Osteocyte (in vitro differentiated cells): ENCODE results near the gene HMCES. TPM values are rescaled to one million over a fixed set of nuclear protein-coding genes. Genes with fewer than 3 reads are reported as not detected.

Experiments
- DNase-seq: peaks from one replicate; pipeline ENCODE4 v3.0.0; 2021; ENCODE audit warnings: mixed read lengths; ENCODE audit not compliant: unreplicated experiment; ENCODE audit errors: extremely low spot score
- H3K27ac Mint-ChIP-seq: one replicate; pipeline ENCODE4 v1.8.0; 2021; ENCODE audit warnings: mild to moderate bottlenecking, mixed read lengths; ENCODE audit not compliant: unreplicated experiment
- H3K27me3 Mint-ChIP-seq: one replicate; pipeline ENCODE4 v1.8.0; 2021; ENCODE audit warnings: mixed read lengths; ENCODE audit not compliant: unreplicated experiment
- H3K36me3 Mint-ChIP-seq: one replicate; pipeline ENCODE4 v1.8.0; 2021; ENCODE audit warnings: mixed read lengths; ENCODE audit not compliant: unreplicated experiment
- H3K4me1 Mint-ChIP-seq: one replicate; pipeline ENCODE4 v1.8.0; 2021; ENCODE audit warnings: mixed read lengths; ENCODE audit not compliant: unreplicated experiment
- H3K4me3 Mint-ChIP-seq: one replicate; pipeline ENCODE4 v1.8.0; 2021; ENCODE audit warnings: mild to moderate bottlenecking, moderate library complexity, mixed read lengths; ENCODE audit not compliant: unreplicated experiment
- H3K9me3 Mint-ChIP-seq: one replicate; pipeline ENCODE4 v1.8.0; 2021; ENCODE audit warnings: mixed read lengths; ENCODE audit not compliant: unreplicated experiment
- CTCF ChIP-seq: fragments of 200-600 bp; sonication (generic); IDR thresholded peaks from 2 replicates; pipeline ENCODE4 v1.5.0; 2021; ENCODE audit warnings: antibody characterized with exemption, mild to moderate bottlenecking, moderate library complexity
- total RNA-seq: library from RNA; stranded (reverse); gene quantifications from 2 replicates; pipeline ENCODE4 v1.2.1, GENCODE V29; 2021

Gene HMCES
- total RNA-seq, 1 donor from 2014 or later = 24.7 TPM

GRCh38 chr3:129317014-129317771 lies 38.5 kb downstream of the HMCES start:
- no peak for DNase-seq
- Mint-ChIP-seq H3K27me3 (no peaks in the 10 kb centered on the region), H3K4me3 (peak overlapping the region; percentile 78)

GRCh38 chr3:129317848-129318247 lies 39.2 kb downstream of the HMCES start:
- no peak for DNase-seq
- Mint-ChIP-seq H3K9me3 (no peaks in the 10 kb centered on the region), H3K36me3 (no peaks in the 10 kb centered on the region), H3K27me3 (no peaks in the 10 kb centered on the region), H3K4me1 (peaks cover 14% of the 10 kb centered on the region), H3K4me3 (no peak overlapping the region), H3K27ac (no peak overlapping the region)
- TF ChIP-seq CTCF = no peak

More at GRCh38 chr3:129317014-129317771, 38.5 kb downstream of the HMCES start:
- no peak for TF ChIP-seq CTCF
- H3K4me1 Mint-ChIP-seq = peaks cover 14% of the 10 kb centered on the region
- peak overlapping the region; percentile 13 for H3K27ac Mint-ChIP-seq
- H3K9me3 Mint-ChIP-seq = no peaks in the 10 kb centered on the region
- no peaks in the 10 kb centered on the region for H3K36me3 Mint-ChIP-seq

- H3K27me3 Mint-ChIP-seq = no peaks in the 10 kb centered on the region
- H3K4me1 Mint-ChIP-seq = peaks cover 12% of the 10 kb centered on the region
- no peaks in the 10 kb centered on the region for H3K9me3 Mint-ChIP-seq
- H3K36me3 Mint-ChIP-seq = no peaks in the 10 kb centered on the region
- no peak overlapping the region for H3K4me3 Mint-ChIP-seq
- no peak for DNase-seq
- no peak overlapping the region for H3K27ac Mint-ChIP-seq
- TF ChIP-seq CTCF = no peak
These were observed 40.3 kb downstream of the HMCES start for GRCh38 chr3:129318921-129319320.

GRCh38 chr3:129320261-129320660 lies 41.6 kb downstream of the HMCES start:
- Mint-ChIP-seq H3K27ac (no peak overlapping the region), H3K4me1 (peaks cover 5% of the 10 kb centered on the region), H3K9me3 (no peaks in the 10 kb centered on the region), H3K27me3 (no peaks in the 10 kb centered on the region), H3K36me3 (no peaks in the 10 kb centered on the region), H3K4me3 (no peak overlapping the region)
- no peak for DNase-seq
- no peak for TF ChIP-seq CTCF

- TF ChIP-seq CTCF = no peak
- no peak overlapping the region for H3K27ac Mint-ChIP-seq
- no peaks in the 10 kb centered on the region for H3K36me3 Mint-ChIP-seq
- DNase-seq = no peak
- no peaks in the 10 kb centered on the region for H3K9me3 Mint-ChIP-seq
- no peaks in the 10 kb centered on the region for H3K27me3 Mint-ChIP-seq
- H3K4me3 Mint-ChIP-seq = no peak overlapping the region
- peaks cover 5% of the 10 kb centered on the region for H3K4me1 Mint-ChIP-seq
These were observed 42.3 kb downstream of the HMCES start for GRCh38 chr3:129320825-129321487.
